Metanephros (tissue), 2 donors: ENCODE measurements around the gene ANKRD36C. TPM values are rescaled to one million over a fixed set of nuclear protein-coding genes. Genes with fewer than 3 reads are reported as not detected.

ENCODE experiments used
- small RNA-seq: library from RNA; depleted of rRNA; stranded (forward); fragments of <200 nt; gene quantifications from one replicate; pipeline ENCODE3, GENCODE V24; 2014; ENCODE audit warnings: low replicate concordance
- total RNA-seq: library from RNA; depleted of rRNA; stranded (reverse); fragments of >200 nt; gene quantifications from one replicate; pipeline ENCODE4 v1.2.3, GENCODE V29; 2014

Gene ANKRD36C
- 111 TPM for total RNA-seq

GRCh38 chr2:95991351-95992094 lies at the start of gene ANKRD36C:
ANKRD36C (minus strand) TSS chr2:95991824; CDS start chr2:95991708, 116 bp downstream.

GRCh38 chr2:96034792-96035191 lies 43.2 kb upstream of the ANKRD36C start, which contains the start of gene GPAT2:
GPAT2 (minus strand) TSS chr2:96034916; CDS start chr2:96032359, 2,557 bp downstream.

Small RNAs within 50 kb of the gene (small RNA-seq; reads per million reads assigned to genes)
- not detected for gene RN7SL210P

Other genes starting within 250 kb of the ANKRD36C start
- 2.0 TPM for gene GPAT2, start 43.1 kb upstream of the ANKRD36C start, total RNA-seq
- gene ADRA2B, start 124.7 kb upstream of the ANKRD36C start, total RNA-seq, result 4.6 TPM
- 0.18 TPM for gene ASTL, start 146.7 kb upstream of the ANKRD36C start, total RNA-seq
- gene DUSP2, start 153.6 kb upstream of the ANKRD36C start, total RNA-seq, result 15.6 TPM
- gene STARD7, start 217.0 kb upstream of the ANKRD36C start, total RNA-seq, result 160 TPM